ENCODE data around the gene ITIH4. TPM values are rescaled to one million over a fixed set of nuclear protein-coding genes. Genes with fewer than 3 reads are reported as not detected.

The ITIH4 gene
- total RNA-seq, 1 donor from 2014 or later = 0.13 TPM

DNA sequence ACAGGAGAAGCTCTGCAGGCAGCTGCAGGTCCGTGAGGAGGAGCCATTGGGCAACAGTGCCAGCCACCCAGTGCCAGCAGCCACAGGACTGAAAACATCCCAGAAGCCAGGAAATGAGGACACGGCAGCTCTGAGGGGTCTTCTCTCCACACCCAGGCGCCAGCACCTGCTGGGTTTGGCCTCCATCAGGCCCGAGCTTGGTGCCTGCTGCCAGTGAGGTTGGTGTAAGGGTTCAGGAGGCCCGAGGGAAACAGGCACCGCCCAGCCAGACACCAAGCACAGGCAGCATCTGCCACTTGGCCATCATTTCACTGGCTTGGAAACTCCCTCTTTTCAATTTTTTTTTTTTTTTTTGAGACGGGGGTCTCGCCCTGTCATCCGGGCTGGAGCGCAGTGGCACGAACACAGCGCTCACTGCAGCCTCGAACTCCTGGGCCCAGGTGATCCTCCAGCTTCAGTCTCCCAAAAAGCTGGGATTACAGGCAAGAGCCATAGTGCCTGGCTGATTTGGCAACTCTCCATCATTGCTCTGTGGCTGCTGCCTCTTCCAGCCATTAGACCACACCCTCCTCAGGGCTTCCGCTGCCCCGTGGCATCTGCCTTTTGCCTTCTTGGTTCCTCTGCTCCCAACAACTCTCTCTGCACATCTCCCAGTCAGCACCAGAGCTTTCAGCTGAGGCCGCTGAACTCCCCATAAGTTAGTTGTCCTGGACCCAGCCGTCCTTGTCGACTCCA, 37.3 kb downstream of the ITIH4 start:
- no peak for TF ChIP-seq CTCF (IDR thresholded peaks at IDR 0.05; ENCODE audit: insufficient read depth, low read length, poor library complexity, severe bottlenecking)
- H3K4me3 ChIP-seq (ENCODE audit: low read depth, low read length) = no peak overlapping the region
- DNase-seq (ENCODE audit: low read depth) = no peak
- no peaks in the 10 kb centered on the region for H3K36me3 ChIP-seq (ENCODE audit: control insufficient read depth, insufficient read depth, low read length)
- peaks cover 2% of the 10 kb centered on the region for H3K27me3 ChIP-seq (ENCODE audit: control insufficient read depth, insufficient read depth, low read length)

- no peak for DNase-seq (ENCODE audit: low read depth)
- peaks cover 5% of the 10 kb centered on the region for H3K27me3 ChIP-seq (ENCODE audit: control insufficient read depth, insufficient read depth, low read length)
- H3K4me3 ChIP-seq (ENCODE audit: low read depth, low read length) = no peak overlapping the region
- TF ChIP-seq CTCF (IDR thresholded peaks at IDR 0.05; ENCODE audit: insufficient read depth, low read length, poor library complexity, severe bottlenecking) = peak; percentile 5
- no peaks in the 10 kb centered on the region for H3K36me3 ChIP-seq (ENCODE audit: control insufficient read depth, insufficient read depth, low read length)
Observed at GRCh38 chr3:52792413-52792812, 38.1 kb downstream of the ITIH4 start.

- peaks cover 5% of the 10 kb centered on the region for H3K27me3 ChIP-seq (ENCODE audit: control insufficient read depth, insufficient read depth, low read length)
- DNase-seq (ENCODE audit: low read depth) = no peak
- H3K36me3 ChIP-seq (ENCODE audit: control insufficient read depth, insufficient read depth, low read length) = no peaks in the 10 kb centered on the region
- no peak for TF ChIP-seq CTCF (IDR thresholded peaks at IDR 0.05; ENCODE audit: insufficient read depth, low read length, poor library complexity, severe bottlenecking)
- no peak overlapping the region for H3K4me3 ChIP-seq (ENCODE audit: low read depth, low read length)
Observed at GRCh38 chr3:52791928-52792327, 38.5 kb downstream of the ITIH4 start.

GRCh38 chr3:52791366-52791765, 39.1 kb downstream of the ITIH4 start:
- no peak for DNase-seq (ENCODE audit: low read depth)
- no peaks in the 10 kb centered on the region for H3K36me3 ChIP-seq (ENCODE audit: control insufficient read depth, insufficient read depth, low read length)
- H3K4me3 ChIP-seq (ENCODE audit: low read depth, low read length) = no peak overlapping the region
- H3K27me3 ChIP-seq (ENCODE audit: control insufficient read depth, insufficient read depth, low read length) = peaks cover 5% of the 10 kb centered on the region
- no peak for TF ChIP-seq CTCF (IDR thresholded peaks at IDR 0.05; ENCODE audit: insufficient read depth, low read length, poor library complexity, severe bottlenecking)

DNA sequence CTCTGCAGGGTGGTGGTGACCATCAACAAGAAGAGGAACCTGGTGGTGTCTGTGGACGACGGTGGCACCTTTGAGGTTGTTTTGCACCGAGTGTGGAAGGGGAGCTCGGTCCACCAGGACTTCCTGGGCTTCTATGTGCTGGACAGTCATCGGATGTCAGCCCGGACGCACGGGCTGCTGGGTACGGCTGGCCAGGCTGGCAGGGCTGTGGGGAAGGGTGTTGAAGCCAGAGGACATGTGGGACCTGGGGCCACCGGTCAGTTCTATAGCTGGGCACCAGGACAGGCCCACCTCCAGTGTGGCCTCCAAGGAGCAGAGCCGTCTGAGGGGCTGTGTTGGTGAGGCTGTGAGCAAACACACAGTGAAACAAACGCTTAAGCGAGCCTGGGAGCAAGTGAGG, 39.7 kb downstream of the ITIH4 start:
- Histone ChIP-seq H3K27me3 (ENCODE audit: control insufficient read depth, insufficient read depth, low read length) (peaks cover 5% of the 10 kb centered on the region), H3K36me3 (ENCODE audit: control insufficient read depth, insufficient read depth, low read length) (no peaks in the 10 kb centered on the region), H3K4me3 (ENCODE audit: low read depth, low read length) (no peak overlapping the region)
- TF ChIP-seq CTCF (IDR thresholded peaks at IDR 0.05; ENCODE audit: insufficient read depth, low read length, poor library complexity, severe bottlenecking) = no peak
- DNase-seq (ENCODE audit: low read depth) = no peak

- Histone ChIP-seq H3K27me3 (ENCODE audit: control insufficient read depth, insufficient read depth, low read length) (peaks cover 5% of the 10 kb centered on the region), H3K4me3 (ENCODE audit: low read depth, low read length) (no peak overlapping the region), H3K36me3 (ENCODE audit: control insufficient read depth, insufficient read depth, low read length) (no peaks in the 10 kb centered on the region)
- TF ChIP-seq CTCF (IDR thresholded peaks at IDR 0.05; ENCODE audit: insufficient read depth, low read length, poor library complexity, severe bottlenecking) = no peak
- DNase-seq (ENCODE audit: low read depth) = no peak
Observed at GRCh38 chr3:52790337-52790736, 40.1 kb downstream of the ITIH4 start.
